ENCODE results near the gene TMEM229B. TPM values are rescaled to one million over a fixed set of nuclear protein-coding genes. Genes with fewer than 3 reads are reported as not detected.

Gene TMEM229B
- total RNA-seq, 4 donors from 2014 or later, result 0.30 to 0.76 (median 0.50) TPM

GRCh38 chr14:67468378-67468730, 20.2 kb downstream of the TMEM229B start:
- Histone ChIP-seq H3K27ac (no peak overlapping the region), H3K9me3 (no peaks in the 10 kb centered on the region), H3K4me3 (no peak overlapping the region), H3K27me3 (no peaks in the 10 kb centered on the region), H3K36me3 (no peaks in the 10 kb centered on the region), H3K4me1 (no peaks in the 10 kb centered on the region)
- TF ChIP-seq CTCF (IDR thresholded peaks at IDR 0.05), result no peak
- DNase-seq, result no peak
- 81 to 84% methylated on average over 6 of the region's 6 CpGs for WGBS, 2 donors
- intact Hi-C loops (cut with DNase I), result no loop called here

- Histone ChIP-seq H3K27me3 (no peaks in the 10 kb centered on the region), H3K9me3 (no peaks in the 10 kb centered on the region), H3K27ac (no peak overlapping the region), H3K4me3 (no peak overlapping the region), H3K36me3 (no peaks in the 10 kb centered on the region), H3K4me1 (no peaks in the 10 kb centered on the region)
- intact Hi-C loops (cut with DNase I), result no loop called here
- no peak for DNase-seq
- 73 to 88% methylated on average over 1 of the region's 1 CpG for WGBS, 2 donors
- TF ChIP-seq CTCF (IDR thresholded peaks at IDR 0.05) (no peak), POLR2A (IDR thresholded peaks at IDR 0.05) (no peak)
Observed at GRCh38 chr14:67467134-67467533, 21.4 kb downstream of the TMEM229B start.

- WGBS, 2 donors, result 75 to 76% methylated on average over 4 to 7 of the region's 8 CpGs
- Histone ChIP-seq H3K27me3 (no peaks in the 10 kb centered on the region), H3K36me3 (no peaks in the 10 kb centered on the region), H3K27ac (no peak overlapping the region), H3K9me3 (no peaks in the 10 kb centered on the region), H3K4me3 (no peak overlapping the region), H3K4me1 (no peaks in the 10 kb centered on the region)
- intact Hi-C loops (cut with DNase I), result no loop called here
- TF ChIP-seq POLR2A (IDR thresholded peaks at IDR 0.05) (no peak), CTCF (IDR thresholded peaks at IDR 0.05) (no peak)
- no peak for DNase-seq
Observed at GRCh38 chr14:67464879-67465278, 23.6 kb downstream of the TMEM229B start.

- Histone ChIP-seq H3K27me3 (no peaks in the 10 kb centered on the region), H3K36me3 (no peaks in the 10 kb centered on the region), H3K4me3 (no peak overlapping the region), H3K9me3 (no peaks in the 10 kb centered on the region), H3K4me1 (no peaks in the 10 kb centered on the region), H3K27ac (no peak overlapping the region)
- intact Hi-C loops (cut with DNase I), result no loop called here
- 57 to 59% methylated on average over 6 of the region's 6 CpGs for WGBS, 2 donors
- no peak for DNase-seq
- TF ChIP-seq POLR2A (IDR thresholded peaks at IDR 0.05) (no peak), CTCF (IDR thresholded peaks at IDR 0.05) (no peak)
Observed at GRCh38 chr14:67464377-67464776, 24.1 kb downstream of the TMEM229B start.

GRCh38 chr14:67463900-67464299, 24.6 kb downstream of the TMEM229B start:
- H3K27ac ChIP-seq, result no peak overlapping the region
- H3K9me3 ChIP-seq, result no peaks in the 10 kb centered on the region
- TF ChIP-seq POLR2A (IDR thresholded peaks at IDR 0.05) (no peak), CTCF (IDR thresholded peaks at IDR 0.05) (no peak)
- H3K4me3 ChIP-seq, result no peak overlapping the region
- no peaks in the 10 kb centered on the region for H3K4me1 ChIP-seq
- no peak for DNase-seq
- 83 to 100% methylated on average over 3 of the region's 3 CpGs for WGBS, 2 donors
- intact Hi-C loops (cut with DNase I), result no loop called here
- no peaks in the 10 kb centered on the region for H3K36me3 ChIP-seq
- no peaks in the 10 kb centered on the region for H3K27me3 ChIP-seq

Measured in esophagus squamous epithelium (tissue), 5 donors.